ENCODE data around the gene HAVCR1.

The HAVCR1 gene

GRCh38 chr5:156984064-156984463, 74.9 kb downstream of the HAVCR1 start:
- no peak for DNase-seq

- DNase-seq = no peak
Measured at GRCh38 chr5:156981481-156981880, 77.4 kb downstream of the HAVCR1 start.

All from activated CD4-positive, alpha-beta T cell treated with anti-CD3 and anti-CD28 coated beads for 1 hour (primary cell).